ENCODE measurements around the gene INTS11. TPM values are rescaled to one million over a fixed set of nuclear protein-coding genes. Genes with fewer than 3 reads are reported as not detected.

Gene INTS11
- total and polyA plus RNA-seq, 2 of the 8 experiments (the other 6 are each of a cell fraction or from before 2014, with no cell fraction given), result 113 to 243 TPM

DNA sequence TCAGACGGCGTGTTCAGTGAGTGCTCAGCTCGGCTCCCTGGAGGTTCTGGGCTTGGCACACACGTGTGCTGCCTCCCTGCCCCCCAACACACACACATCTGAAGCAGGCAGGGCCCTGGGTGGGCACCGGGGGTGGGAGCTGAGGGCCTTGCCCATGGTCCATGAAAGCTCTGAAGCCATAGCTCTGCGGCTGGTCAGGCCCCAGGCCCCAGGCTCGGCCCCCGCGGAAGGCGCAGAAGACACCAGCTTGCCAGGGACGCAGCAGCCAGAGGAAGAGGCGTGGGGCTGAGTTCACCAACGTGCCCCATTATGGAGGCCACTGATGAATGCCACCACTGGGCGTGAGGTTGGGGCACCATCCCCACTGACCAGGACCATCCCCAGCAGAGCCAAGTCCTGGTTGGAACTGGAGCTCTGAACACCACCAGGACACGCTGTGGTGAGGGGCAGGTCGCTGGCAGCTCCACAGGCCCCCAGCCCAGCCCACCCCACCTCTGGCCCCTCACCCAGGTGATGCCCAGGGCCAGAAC is 46.4 kb upstream of the INTS11 start:
- no peak overlapping the region for H4K91ac ChIP-seq (replicated peaks; ENCODE audit: insufficient read length, low read length)
- H4K20me1 ChIP-seq (replicated peaks in 1 of 2; ENCODE audit: control insufficient read depth in 1 of 2, insufficient read depth in 2 of 2, low read length in 2 of 2), result peaks cover 0 to 17% of the 10 kb centered on the region in 2 experiments
- no peak overlapping the region for H3K23ac ChIP-seq (ENCODE audit: insufficient read length)
- POLR2A ChIA-PET (ENCODE audit: partially characterized antibody), result interaction anchor here (0.7 to 33.4 kb wide), 8 partner anchors 8 to 135 kb away, joined by 3 to 719 read pairs (median 13); partner anchors contain the start of genes CCNL2, MRPL20 and MXRA8
- H3K4me2 ChIP-seq (ENCODE audit: insufficient read depth in 1 of 2, low read depth in 2 of 2, low read length in 2 of 2), result no peak overlapping the region
- H3K18ac ChIP-seq (ENCODE audit: extremely low read depth, low read length), result no peak overlapping the region
- peaks cover 3% of the 10 kb centered on the region; the same call in 1 of the 2 replicates for H3K79me1 ChIP-seq (ENCODE audit: low read depth, low read length)
- FAIRE-seq, result no peak
- no peak overlapping the region for H2BK5ac ChIP-seq (ENCODE audit: low read depth, low read length)
- peaks cover 0 to 4% (median 0%) of the 10 kb centered on the region in 4 experiments; a peak in 2 of 8 replicates for H3K36me3 ChIP-seq (ENCODE audit: control insufficient read depth in 2 of 4, insufficient read depth in 4 of 4, low read length in 3 of 4)
- no peak overlapping the region for H2BK20ac ChIP-seq (ENCODE audit: low read length)
- 87% methylated on average over 3 of the region's 16 CpGs; no CpG with 5 or more reads in 1 of the 2 experiments for WGBS, 2 experiments (ENCODE audit: extremely low coverage in 1 of 2, insufficient coverage in 1 of 2, insufficient read length in 1 of 2, insufficient replicate concordance in 2 of 2, low coverage in 1 of 2, low lambda C conversion rate in 2 of 2, missing lambda C conversion rate in 1 of 2)
- H2AK5ac ChIP-seq (ENCODE audit: low read depth, low read length), result no peak overlapping the region
- H3K9ac ChIP-seq (replicated peaks in 1 of 4; ENCODE audit: extremely low read depth in 1 of 4, low read depth in 3 of 4, low read length in 3 of 4), result no peak overlapping the region
- H3K4me1 ChIP-seq (replicated peaks in 1 of 4; ENCODE audit: control insufficient read depth in 3 of 4, insufficient read depth in 4 of 4, low read length in 3 of 4), result peaks cover 0 to 12% (median 9%) of the 10 kb centered on the region in 4 experiments; a peak in 5 of 7 replicates
- H2AFZ ChIP-seq (ENCODE audit: low read length), result no peak overlapping the region
- no peak overlapping the region for H4K5ac ChIP-seq (ENCODE audit: insufficient read length, low read depth, low read length)
- no peak overlapping the region for H2BK120ac ChIP-seq (replicated peaks; ENCODE audit: low read depth, low read length)
- H3K4ac ChIP-seq (replicated peaks; ENCODE audit: insufficient read length, low read depth, low read length), result no peak overlapping the region
- no peak for DNase-seq (ENCODE audit: low read depth in 1 of 2, low spot score in 2 of 2)
- CTCF ChIA-PET (ENCODE audit: partially characterized antibody), result interaction anchor here (0.6 to 4.5 kb wide), 21 partner anchors 8 to 295 kb away, joined by 3 to 40 read pairs (median 4); partner anchors contain the start of genes CCNL2 and DVL1
- no peak overlapping the region for H3K14ac ChIP-seq (ENCODE audit: insufficient read length)
- H3K27ac ChIP-seq (ENCODE audit: low read depth, low read length), result no peak overlapping the region
- H3K9me3 ChIP-seq (ENCODE audit: insufficient read depth in 2 of 2, low read depth in 1 of 2, low read length in 1 of 2), result peaks cover 12 to 16% of the 10 kb centered on the region in 2 experiments; a peak in 3 of 4 replicates
- H4K8ac ChIP-seq (ENCODE audit: extremely low read depth, insufficient read depth, low read length), result no peak overlapping the region
- no peaks in the 10 kb centered on the region for H3K27me3 ChIP-seq (replicated peaks in 1 of 4; ENCODE audit: control insufficient read depth in 3 of 4, extremely low read depth in 1 of 4, insufficient read depth in 3 of 4, low read length in 3 of 4)
- no peak overlapping the region for H3K56ac ChIP-seq (replicated peaks; ENCODE audit: insufficient read length, low read depth, low read length)
- H2BK15ac ChIP-seq (ENCODE audit: low read length), result no peak overlapping the region
- TF ChIP-seq SIRT6 (IDR thresholded peaks at IDR 0.05; ENCODE audit: low read length), result no peak
- TF ChIP-seq, protein P1, sequence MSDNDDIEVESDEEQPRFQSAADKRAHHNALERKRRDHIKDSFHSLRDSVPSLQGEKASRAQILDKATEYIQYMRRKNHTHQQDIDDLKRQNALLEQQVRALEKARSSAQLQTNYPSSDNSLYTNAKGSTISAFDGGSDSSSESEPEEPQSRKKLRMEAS (IDR thresholded peaks at IDR 0.05), result no peak
- TF ChIP-seq BACH1 (IDR thresholded peaks at IDR 0.05; ENCODE audit: low read length), result no peak
- H2BK12ac ChIP-seq (ENCODE audit: low read depth, low read length), result no peak overlapping the region
- no peak overlapping the region for H3K4me3 ChIP-seq (ENCODE audit: extremely low read depth in 1 of 4, insufficient read depth in 2 of 4, low read depth in 3 of 4, low read length in 4 of 4)
- H3K23me2 ChIP-seq (ENCODE audit: low read depth, low read length), result peaks cover 24% of the 10 kb centered on the region; the same call in 1 of the 2 replicates
- peaks cover 5 to 17% of the 10 kb centered on the region in 2 experiments; a peak in 3 of 4 replicates for H3K79me2 ChIP-seq (ENCODE audit: control insufficient read depth in 1 of 2, insufficient read depth in 2 of 2, low read length in 2 of 2)

Measured in H1 (cell line).